Measurements from ENCODE around the gene SGMS1.

GRCh38 chr10:50286517-50286916, 337.2 kb downstream of the SGMS1 start:
- TF ChIP-seq CTCF (IDR thresholded peaks at IDR 0.05; ENCODE audit: low read length): no peak
- no peak for TF ChIP-seq EZH2 (IDR thresholded peaks at IDR 0.05; ENCODE audit: borderline replicate concordance, low read length)

Data from OCI-LY1 (cell line).